Activated naive CD4-positive, alpha-beta T cell treated with anti-CD3 and anti-CD28 coated beads, Interleukin-2, amount 50 U/mL, for 72 hours (primary cell): Measurements from ENCODE around the gene KRT16. TPM values are rescaled to one million over a fixed set of nuclear protein-coding genes. Genes with fewer than 3 reads are reported as not detected.
A peak's percentile ranks its signal among the peaks of the same experiment; 100 is the strongest.
"Not testable (repeated sequence)": the region's sequence is repeated elsewhere in the genome, so short reads cannot be mapped to it uniquely, and the experiment has no call there.

Experiments
- ATAC-seq, 2 donors: fragments of 150-1000 bp; cut with Tn5 transposase; 2 replicates each; pipeline ENCODE4 v1.10.0; 2021; ENCODE audit warnings: mild to moderate bottlenecking in 2 of 2, moderate library complexity in 2 of 2
- DNase-seq, 2 donors: peaks; one replicate each; pipeline ENCODE4 v3.0.0; 2021 to 2022; ENCODE audit warnings: low spot score in 2 of 2
- H3K27ac Mint-ChIP-seq, 2 donors: one replicate each; pipeline ENCODE4 v1.8.0; 2022; ENCODE audit warnings: mild to moderate bottlenecking in 2 of 2, mixed read lengths in 2 of 2
- H3K36me3 Mint-ChIP-seq, 2 donors: one replicate each; pipeline ENCODE4 v1.8.0; 2022; ENCODE audit warnings: mixed read lengths in 2 of 2
- H3K9me3 Mint-ChIP-seq, 2 donors: one replicate each; pipeline ENCODE4 v1.8.0; 2022; ENCODE audit warnings: mixed read lengths in 2 of 2
- total RNA-seq, 2 donors: library from RNA; stranded (reverse); gene quantifications; one replicate each; pipeline ENCODE4 v1.2.3, GENCODE V29; 2022

Gene KRT16
- total RNA-seq, 2 donors from 2014 or later: not detected

DNA sequence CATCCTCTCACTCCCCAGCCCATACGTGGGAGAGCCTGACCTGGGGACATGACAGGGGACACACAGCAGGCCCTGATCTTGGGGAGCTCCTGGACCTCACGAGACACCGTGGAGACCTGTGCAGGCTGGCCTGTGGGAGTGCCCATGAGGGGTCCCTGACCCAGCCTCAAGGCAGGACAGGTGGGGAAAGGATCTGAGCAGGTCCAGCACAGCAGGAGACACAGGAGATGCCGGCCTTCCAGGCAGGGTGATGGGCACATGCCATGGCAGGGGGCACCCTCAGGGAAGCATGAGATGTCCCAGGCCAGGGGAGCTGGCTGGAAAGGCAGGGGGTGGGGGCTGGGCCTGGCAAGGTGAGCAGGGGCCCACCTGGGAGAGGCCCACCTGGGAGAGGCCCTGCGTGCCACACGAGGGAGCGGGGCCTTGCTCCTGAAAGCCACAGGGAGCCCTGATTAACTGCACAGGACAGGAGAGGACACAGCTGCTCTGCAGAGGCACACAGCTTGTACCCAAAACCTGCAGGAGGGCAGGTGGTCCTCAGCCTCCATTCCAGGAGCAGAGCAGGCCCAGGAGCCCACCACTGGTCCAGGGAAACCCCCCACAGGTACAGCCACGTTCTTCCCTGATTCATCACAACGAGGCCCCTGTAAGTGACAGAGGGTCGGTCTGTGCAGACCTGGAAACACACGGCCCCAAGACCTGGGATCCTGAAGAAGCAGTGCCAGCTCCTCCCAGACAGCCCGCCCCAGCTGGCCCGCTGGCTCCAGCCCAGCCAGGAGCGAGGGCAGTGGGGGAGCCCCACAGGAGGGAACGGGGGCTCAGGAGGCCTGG, 38.4 kb upstream of the KRT16 start:
- no peak for ATAC-seq
- DNase-seq: no peak
- Mint-ChIP-seq H3K9me3 (no peaks in the 10 kb centered on the region), H3K27ac (no peak overlapping the region), H3K36me3 (no peaks in the 10 kb centered on the region)

DNA sequence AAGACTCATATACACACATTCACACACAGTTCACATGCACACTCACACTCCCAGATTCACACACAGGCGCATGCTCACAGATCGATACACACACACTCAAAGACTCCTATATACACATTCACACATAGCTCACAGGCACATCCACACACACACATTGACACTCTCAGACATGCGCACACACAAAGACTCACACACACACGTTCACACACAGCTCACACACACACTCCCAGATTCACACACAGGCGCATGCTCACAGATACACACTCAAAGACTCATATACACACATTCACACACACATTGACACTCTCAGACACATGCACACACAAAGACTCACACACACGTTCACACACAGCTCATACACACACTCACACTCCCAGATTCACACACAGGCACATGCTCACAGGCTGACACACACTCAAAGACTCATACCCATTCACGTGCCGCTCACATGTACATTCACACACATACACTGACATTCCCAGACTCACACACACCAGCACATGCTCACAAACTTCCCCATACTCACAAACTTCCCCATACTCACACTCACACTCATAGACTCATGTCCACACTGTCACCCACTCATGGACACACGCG, 37.5 kb upstream of the KRT16 start:
- DNase-seq: no peak
- H3K9me3 Mint-ChIP-seq: no peaks in the 10 kb centered on the region
- H3K36me3 Mint-ChIP-seq: no peaks in the 10 kb centered on the region
- H3K27ac Mint-ChIP-seq: no peak overlapping the region
- ATAC-seq: no peak

DNA sequence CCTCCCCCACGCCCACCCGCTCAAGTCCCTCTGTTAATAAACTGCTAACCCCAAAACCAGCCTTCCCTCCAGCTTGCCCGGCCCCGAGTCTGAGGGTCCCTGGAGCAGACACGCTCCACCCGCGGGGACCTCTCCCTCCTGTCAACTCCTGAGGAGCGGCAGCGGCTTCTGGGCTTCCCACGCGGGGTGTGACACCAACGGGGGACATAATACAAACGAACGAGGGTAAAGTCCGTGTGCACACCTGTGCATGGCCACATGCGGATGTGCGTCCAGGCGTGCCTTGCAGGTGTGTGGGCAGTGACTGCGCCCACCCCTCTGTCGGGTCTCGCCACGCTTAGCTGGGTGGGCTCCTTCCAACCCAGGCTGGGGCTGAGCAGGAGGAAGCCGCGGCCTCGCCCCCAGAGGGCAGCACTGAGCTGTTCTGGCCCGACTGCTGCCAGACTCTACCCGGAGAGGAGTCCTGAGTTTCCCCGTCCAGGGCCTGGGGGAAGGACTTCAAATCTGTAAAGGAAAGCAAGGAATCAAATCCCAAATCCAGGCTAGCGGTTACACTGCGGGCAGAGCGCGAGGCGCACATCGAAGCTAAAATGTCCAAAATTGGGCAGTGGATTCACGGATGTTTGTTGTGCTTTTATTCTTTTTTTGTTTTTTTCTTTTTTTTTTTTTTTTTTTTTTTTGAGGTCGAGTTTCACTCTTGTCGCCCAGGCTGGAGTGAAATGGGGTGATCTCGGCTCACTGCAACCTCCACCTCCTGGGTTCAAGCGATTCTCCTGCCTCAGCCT, 36.0 kb upstream of the KRT16 start:
- H3K27ac Mint-ChIP-seq: peak overlapping the region in 1 of 2 donors; percentile 63
- ATAC-seq (peak; percentile 90 to 93), DNase-seq (peak; percentile 84 to 94)
- H3K9me3 Mint-ChIP-seq: no peaks in the 10 kb centered on the region
- no peaks in the 10 kb centered on the region for H3K36me3 Mint-ChIP-seq

DNA sequence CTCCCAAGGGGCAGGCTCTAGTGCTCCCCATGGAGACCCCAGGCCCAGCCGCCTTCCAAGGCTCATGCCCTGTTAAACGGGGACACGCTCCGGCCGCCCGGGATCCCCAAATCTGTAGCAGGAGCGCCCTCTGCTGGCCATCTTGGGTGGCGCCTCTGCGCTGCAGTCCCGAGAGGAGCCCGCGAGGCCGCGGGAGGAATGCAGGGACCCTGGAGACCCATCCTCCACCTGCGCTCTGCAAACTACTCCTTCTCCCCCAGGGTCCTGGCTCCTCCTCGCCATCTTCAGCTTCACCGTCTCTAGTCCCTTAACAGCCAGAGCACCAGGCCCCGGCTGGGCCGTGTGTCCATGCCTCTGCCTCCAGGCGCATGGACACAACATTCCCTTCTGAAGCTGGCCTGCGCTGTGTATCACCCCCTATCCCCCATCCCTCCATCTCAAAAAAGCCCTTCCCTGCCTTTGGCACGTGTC, 35.4 kb upstream of the KRT16 start:
- no peaks in the 10 kb centered on the region for H3K9me3 Mint-ChIP-seq
- H3K27ac Mint-ChIP-seq: no peak overlapping the region
- DNase-seq (peak; percentile 83 to 97), ATAC-seq (peak; percentile 83 to 87)
- no peaks in the 10 kb centered on the region for H3K36me3 Mint-ChIP-seq

DNA sequence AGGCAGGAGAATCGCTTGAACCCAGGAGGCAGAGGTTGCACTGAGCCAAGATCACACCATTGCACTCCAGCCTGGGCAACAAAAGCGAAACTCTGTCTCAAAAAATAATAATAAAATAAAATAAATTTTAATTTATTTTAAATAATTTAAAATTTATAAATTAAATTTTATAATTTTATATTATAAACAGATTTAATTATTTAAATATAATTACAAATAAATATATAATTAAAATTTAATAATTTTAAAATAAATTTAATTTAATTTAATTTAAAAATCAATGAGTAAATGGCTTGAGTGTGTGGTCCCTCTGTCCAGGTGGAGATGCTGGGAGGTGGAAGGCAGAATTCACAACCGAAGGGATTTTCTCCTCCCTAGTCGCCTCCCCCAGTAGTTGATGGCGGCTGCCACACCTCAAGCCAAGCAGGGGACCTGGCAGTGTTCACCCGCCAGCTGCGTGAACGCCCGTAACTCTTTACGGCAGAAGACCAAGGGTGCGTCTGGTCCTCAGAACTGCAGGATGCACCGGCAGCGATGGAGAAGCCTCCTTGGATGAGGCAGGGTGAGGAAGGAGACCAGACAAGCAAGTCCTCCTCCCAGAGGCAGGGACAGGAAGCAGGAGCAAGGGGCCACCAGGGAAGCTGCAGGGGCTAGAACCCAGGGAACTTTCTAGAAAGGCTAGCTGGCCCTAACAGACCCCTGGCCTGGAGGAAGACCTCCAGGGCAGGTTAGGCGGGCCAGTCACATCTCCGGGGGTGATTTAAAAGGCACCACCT, 34.7 kb upstream of the KRT16 start:
- H3K9me3 Mint-ChIP-seq: no peaks in the 10 kb centered on the region
- no peak for ATAC-seq
- no peaks in the 10 kb centered on the region for H3K36me3 Mint-ChIP-seq
- H3K27ac Mint-ChIP-seq: no peak overlapping the region
- no peak for DNase-seq

DNA sequence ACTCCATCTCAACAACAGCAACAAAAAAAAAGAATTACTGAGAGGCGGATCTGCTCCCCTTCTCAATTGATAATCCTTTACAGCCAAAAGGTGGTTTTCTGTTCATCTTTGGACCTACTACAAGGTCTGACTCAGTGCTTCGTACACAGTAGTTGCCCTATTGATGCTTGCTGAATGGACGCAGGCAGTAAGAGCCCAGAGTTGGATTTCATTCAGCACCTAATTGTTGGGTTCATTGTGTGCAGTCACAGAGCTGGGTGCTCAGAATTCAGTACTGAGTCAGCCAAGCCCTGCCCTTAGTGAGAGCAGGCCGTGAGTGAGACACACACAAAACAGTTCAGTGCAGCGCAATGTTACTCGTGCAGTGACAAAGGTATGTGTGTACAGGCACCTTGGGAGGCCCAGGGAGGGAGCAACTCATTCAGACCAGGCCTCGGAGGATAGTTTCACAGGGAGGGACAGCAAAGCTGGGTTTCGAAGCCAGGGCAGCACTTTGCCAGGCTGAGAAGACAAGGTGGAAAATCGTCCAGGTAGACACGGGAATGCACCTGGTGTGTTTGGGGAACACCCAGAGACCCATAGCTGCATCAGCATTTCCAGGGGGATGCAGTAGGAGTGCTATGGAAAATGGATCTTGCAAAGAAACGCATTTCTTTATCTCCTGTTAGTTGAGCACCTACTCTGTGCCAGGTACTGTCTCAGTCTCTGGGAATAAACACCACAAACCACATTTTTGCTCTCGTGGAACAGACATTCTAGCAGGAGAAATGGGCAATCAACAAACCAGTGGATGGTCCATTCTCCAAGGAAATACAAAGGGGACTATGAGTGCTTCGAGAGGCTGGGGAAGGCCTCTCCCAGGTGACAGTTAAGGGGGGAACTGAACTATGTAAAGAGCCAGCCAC, 29.9 kb upstream of the KRT16 start:
- Mint-ChIP-seq H3K36me3 (no peaks in the 10 kb centered on the region), H3K9me3 (no peaks in the 10 kb centered on the region), H3K27ac (no peak overlapping the region)
- ATAC-seq (no peak), DNase-seq (no peak)

DNA sequence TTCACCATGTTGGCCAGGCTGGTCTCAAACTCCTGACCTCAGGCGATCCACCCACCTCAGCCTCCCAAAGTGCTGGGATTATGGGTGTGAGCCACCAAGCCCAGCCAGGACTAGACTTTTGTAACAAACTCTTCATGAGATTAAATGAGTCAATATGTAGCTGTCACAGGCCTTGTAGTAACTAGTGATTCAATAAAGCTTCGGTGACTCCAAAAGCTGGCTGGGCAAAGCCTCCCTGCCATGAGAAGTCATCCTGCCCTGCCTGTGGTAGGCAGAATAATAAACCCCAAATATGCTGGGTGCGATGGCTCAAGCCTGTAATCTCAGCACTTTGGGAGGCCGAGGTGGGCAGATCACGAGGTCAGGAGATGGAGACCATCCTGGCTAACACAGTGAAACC, 28.0 kb upstream of the KRT16 start:
- H3K36me3 Mint-ChIP-seq, ATAC-seq, H3K9me3 Mint-ChIP-seq, DNase-seq, H3K27ac Mint-ChIP-seq: not testable (repeated sequence)

DNA sequence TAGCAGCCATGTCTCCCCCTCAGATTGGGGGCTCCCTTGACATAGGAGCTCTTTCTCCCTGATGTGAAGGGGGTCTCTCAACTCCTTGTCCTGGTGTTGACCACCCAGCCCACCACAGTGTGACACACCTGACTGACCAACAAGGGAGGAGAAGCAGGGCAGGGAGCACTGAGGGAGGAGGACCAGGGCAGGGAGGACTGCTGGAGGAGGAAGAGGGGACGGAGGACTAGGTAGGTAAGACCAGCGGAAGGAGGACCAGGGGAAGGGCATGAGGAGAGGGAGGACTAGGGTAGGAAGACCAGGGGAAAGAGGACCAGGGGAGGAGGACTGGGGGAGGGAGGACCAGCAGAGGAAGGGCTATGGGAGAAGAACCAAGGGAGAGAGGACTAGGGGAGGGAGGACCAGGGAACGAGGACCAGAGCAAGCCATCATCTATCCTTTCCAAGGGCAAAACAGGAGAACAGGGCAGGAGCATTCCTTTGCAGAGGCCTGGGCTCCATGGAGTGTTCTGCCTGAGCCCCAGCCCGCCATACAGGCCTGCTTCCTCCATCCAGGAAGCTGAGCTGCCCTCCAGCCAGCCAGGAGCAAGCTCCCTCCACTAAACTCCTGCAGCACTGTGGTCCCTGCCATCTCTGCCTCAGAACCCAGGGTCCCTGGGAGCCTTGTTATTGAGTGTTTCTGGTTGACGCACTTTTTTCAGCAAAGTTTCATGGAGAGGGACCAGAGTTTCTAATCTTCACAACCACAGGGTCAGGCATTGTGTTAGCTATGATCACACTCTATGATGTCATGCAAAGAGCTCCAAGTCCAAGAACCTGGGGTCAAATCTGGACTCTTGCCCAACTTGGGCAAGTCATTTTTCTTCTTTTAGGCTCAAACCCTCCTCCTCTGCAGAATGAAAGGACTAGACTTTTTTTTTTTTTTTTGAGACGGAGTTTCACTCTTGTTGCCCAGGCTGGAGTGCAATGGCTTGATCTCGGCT, 27.2 kb upstream of the KRT16 start:
- H3K36me3 Mint-ChIP-seq: no peaks in the 10 kb centered on the region
- DNase-seq (no peak), ATAC-seq (no peak)
- H3K9me3 Mint-ChIP-seq: no peaks in the 10 kb centered on the region
- H3K27ac Mint-ChIP-seq: no peak overlapping the region

DNA sequence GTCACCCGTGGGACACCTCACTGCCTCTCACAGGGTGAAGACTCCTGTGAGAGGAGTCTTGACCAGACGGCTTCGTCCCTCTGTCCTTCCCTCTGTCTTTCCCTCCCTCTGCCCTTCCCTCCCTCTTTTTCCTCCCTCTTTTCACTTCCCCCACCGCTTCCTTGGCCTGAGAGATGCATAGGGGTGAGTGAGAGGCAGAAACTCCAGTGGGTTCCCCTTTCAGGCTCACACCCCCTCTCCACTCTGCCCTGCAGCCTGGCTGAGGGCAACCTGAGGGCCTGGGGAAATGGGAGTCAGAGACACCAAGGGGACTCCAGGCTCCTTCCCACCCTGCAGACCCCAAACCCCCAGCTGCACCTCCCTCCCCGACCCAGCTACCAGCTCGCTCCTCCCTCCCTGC, 26.4 kb upstream of the KRT16 start:
- H3K27ac Mint-ChIP-seq: no peak overlapping the region
- no peaks in the 10 kb centered on the region for H3K9me3 Mint-ChIP-seq
- DNase-seq: no peak
- H3K36me3 Mint-ChIP-seq: no peaks in the 10 kb centered on the region
- no peak for ATAC-seq

DNA sequence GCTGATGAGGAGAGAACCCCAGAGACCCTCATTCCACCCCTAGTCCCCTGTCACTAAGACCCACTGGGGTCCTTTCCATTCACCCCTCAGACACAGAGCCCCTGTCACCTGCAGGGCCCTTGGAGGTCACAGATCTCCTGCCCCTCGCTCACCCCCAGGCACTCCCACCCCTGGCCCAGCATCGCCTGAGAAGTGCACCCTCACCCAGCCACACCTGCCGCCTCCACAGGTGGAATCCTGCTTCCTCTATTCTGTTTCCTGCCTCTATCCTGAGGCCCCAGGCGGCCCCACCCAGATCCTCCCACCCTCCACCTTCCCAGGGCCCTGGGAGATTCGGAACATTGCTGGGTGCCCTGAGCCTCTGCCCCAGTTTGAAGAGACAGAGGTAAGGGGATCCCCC, 25.6 kb upstream of the KRT16 start:
- H3K9me3 Mint-ChIP-seq: no peaks in the 10 kb centered on the region
- ATAC-seq (no peak), DNase-seq (no peak)
- H3K36me3 Mint-ChIP-seq: no peaks in the 10 kb centered on the region
- H3K27ac Mint-ChIP-seq: peak overlapping the region in 1 of 2 donors; percentile 7

DNA sequence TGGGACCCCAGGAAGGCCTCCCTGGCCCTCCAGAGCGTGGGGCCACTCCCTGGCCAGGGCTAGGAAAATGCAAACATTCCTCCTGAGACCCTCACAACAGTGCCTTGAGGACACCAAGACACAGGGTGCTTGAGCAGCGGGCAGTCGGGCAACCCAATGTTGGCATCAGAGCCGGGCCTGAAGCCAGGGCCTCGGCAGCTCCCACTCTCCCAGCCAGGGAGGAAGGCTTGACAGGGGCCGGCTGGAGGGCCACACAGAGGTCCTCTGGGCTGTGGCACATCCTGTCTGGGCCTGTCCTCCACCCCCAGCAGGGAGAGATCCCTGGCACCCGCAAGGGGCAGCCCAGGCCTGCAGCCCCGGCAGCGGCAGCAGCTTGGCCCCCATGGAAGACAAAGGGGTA, 24.1 kb upstream of the KRT16 start:
- no peak overlapping the region for H3K27ac Mint-ChIP-seq
- DNase-seq: no peak
- ATAC-seq: no peak
- H3K36me3 Mint-ChIP-seq: no peaks in the 10 kb centered on the region
- no peaks in the 10 kb centered on the region for H3K9me3 Mint-ChIP-seq

DNA sequence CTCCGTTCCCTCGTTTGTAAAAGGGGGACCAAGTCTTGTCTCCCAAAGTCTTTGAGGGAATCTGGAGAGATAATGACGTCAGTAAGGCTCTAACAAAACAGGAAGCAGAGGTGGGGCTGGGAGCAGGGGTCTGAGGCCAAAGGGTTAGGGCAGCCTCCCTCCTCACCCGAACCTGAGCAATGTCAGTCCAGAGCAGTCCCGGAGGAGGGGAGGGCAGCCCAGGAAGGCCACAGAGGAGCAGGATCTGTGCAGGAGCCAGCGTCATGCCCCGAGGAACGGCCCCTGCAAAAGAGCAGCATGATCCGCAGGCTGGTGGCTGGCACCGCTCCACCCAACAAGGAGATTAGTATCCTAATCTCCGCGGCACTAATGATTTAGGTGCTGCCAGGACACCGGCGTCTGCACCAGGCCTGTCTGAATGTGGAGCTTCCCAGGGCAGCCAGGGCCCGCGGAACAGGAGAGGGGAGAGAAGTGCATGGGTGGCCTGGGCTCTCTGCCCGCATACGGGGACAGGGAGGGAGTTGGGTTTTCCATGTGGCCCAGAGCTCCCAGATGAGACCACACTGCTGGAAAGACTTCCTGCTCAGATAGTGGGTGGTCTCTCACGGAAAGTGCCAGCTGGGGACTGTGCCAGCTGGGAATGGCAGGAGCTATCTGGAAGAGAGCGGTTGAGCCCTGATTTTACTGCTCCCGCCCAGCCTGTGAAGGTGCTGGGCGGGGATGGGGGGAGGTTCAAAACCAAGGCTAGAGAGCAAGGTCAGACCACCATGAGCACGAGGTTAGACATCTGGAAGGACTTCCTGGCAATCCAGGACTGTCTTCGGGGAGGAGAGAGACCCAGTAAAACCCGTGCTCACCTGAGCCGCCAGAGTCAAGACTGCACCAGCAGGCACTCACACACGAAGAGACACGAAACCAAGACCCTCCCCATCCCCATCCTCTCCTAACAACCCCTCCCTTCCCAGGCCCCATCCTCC, 22.8 kb upstream of the KRT16 start:
- no peak for DNase-seq
- no peak for ATAC-seq
- Mint-ChIP-seq H3K27ac (peak overlapping the region in 1 of 2 donors; percentile 55), H3K9me3 (no peaks in the 10 kb centered on the region), H3K36me3 (no peaks in the 10 kb centered on the region)

DNA sequence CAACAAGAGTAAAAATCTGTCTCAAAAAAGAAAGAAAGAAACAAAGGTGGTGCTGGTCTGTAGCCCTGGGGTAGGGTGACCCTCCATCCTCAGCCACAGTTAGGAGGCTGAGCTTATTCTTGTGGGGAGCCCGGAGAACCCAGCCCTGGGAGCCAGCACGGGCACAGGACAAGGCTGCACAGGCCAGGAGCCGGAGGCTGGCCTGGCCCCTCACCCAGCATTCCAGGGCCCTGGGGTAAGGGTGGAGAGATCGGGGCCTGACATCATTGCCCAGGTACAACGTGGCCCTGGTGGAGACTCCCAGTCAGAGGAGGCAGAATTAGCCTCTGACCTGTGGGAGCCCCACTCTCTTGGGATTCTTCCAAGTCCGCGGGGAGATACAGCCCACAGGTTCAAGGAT, 22.1 kb upstream of the KRT16 start:
- no peaks in the 10 kb centered on the region for H3K9me3 Mint-ChIP-seq
- peak overlapping the region in 1 of 2 donors; percentile 55 for H3K27ac Mint-ChIP-seq
- DNase-seq: no peak
- H3K36me3 Mint-ChIP-seq: no peaks in the 10 kb centered on the region
- ATAC-seq: peak in 1 of 2 donors; percentile 43
